M059J (cell line): ENCODE results near the gene KCTD10. TPM values are rescaled to one million over a fixed set of nuclear protein-coding genes. Genes with fewer than 3 reads are reported as not detected.
A peak's percentile ranks its signal among the peaks of the same experiment; 100 is the strongest.
"Not testable (repeated sequence)": the region's sequence is repeated elsewhere in the genome, so short reads cannot be mapped to it uniquely, and the experiment has no call there.

Source experiments
- DNase-seq: peaks from one replicate; pipeline ENCODE4 v3.0.0-alpha.2; 2012; ENCODE audit warnings: low read depth
- total RNA-seq: library from RNA; depleted of rRNA; stranded (reverse); fragments of >200 nt; shearing (Covaris generic); gene quantifications from 2 replicates; pipeline ENCODE4 v1.2.3, GENCODE V29; 2014

Gene KCTD10
- total RNA-seq, 1 experiment from 2014 or later, result 37.9 TPM

DNA sequence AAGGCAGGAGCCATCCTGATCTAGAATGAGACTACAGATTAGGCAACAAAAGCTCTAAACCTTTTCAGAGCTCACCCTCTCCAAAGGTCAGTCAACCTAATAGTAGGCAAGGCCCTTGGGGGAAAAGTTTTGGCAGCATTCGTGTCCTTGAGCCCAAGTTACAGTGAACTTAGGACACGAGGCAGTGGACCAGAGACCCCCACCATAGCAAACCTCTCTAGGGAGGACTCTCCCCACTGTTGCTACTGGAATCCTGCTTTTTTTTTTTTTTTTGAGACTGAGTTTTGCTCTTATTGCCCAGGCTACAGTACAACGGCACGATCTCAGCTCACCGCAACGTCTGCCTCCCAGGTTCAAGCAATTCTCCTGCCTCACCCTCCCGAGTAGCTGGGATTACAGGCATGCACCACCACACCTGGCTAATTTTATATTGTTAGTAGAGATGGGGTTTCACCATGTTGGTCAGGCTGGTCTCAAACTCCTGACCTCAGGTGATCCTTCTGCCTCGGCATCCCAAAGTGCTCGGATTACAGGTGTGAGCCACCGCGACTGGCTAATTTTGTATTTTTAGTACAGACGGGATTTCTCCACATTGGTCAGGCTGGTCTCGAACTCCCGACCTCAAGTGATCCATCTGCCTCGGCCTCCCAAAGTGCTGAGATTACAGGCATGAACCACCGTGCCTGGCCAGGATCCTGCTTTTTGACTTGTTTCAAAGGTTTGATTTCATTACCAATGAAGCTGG is 3.4 kb downstream of the KCTD10 start:
- DNase-seq, result not testable (repeated sequence)

DNA sequence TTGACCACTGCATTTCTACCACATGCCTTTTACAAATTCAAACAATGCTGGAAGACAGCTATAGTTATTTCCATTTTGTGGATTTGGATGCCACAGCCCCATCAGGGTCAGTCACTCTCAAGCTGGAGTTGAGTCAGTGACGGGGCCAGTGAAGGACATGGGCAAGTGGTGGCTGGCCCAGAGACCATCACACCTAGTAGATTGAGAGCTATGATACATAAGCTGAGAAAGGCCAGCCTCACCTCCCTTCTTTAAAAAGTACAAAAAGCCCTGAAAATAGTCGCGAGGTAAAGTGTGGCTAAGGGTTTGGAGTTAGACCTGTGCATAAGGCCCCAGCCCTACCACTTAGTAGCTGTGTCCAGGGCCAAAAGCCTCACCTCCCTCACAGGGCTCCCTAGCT is 4.1 kb downstream of the KCTD10 start:
- DNase-seq, result no peak

GRCh38 chr12:109469517-109469916 is 7.6 kb downstream of the KCTD10 start:
- no peak for DNase-seq

DNA sequence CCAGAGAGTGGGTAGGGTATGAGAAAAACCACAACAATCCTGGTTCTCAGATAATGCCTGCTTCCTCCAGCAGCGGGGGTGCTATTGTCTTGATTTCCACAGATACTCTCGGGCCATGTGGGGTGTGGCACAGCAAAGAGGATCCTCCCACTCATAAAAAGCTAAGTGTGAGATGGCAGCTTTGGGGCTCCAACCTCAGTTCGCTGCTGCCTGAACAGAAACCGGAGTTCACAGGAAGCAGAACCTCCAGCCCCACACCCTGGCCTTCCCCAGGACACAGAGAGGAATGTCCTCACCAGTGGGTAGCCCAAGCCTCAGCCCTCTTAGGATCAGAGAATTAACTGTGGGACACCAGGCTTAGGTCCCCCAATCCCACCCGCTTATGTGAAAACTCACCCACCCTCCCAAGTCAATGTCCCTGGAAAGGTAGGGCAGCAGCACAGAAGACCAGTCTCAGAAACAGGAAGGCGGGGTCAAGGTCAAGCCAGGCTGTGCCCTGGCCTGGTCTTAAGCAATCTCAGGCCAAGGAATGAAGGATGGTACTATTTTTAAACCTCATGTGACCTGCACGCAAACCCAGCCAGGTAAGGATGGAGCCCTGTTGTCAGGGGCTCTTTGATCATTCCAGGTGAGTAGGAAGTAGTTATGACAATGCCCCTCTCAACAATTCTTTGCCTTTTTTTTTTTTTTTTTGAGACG is 9.0 kb downstream of the KCTD10 start:
- no peak for DNase-seq

DNA sequence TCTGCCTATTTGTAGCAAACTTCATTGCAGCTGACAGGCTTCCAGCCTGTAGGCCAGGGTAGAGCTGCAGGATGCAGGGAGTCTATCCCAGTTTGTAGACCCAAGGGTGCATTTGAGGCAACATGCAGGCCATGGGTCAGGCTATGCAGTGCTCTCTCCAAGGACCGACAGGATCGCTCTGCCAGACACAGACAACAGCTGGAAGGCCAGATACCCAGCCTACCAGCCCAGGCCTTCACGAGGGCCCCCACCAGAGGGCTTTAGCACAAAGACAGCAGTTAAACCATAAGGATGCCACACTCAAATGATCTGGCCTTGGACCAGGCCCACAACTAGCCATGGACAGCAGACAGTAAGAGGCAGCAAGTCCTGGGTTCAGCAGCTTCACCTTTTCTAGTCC is 10.3 kb downstream of the KCTD10 start:
- no peak for DNase-seq

DNA sequence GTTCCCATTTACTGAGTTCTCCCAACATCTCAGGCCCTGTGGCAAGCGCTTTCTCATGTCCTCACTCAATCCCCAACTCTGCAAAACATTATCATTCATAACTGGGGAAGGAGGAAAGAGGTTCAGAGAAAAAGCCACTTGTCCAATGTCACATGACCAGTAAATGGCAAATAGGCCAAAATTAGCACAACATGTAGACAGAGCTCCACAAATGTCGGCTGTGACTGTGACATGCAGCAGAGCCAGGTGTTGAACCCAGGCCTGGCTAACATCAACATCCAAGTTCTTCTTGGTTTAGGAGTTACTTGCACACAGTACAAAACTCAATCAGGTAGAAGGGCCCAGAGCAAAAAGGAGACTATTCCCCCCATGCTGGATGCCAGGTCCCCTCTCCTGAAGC is 10.8 kb downstream of the KCTD10 start:
- DNase-seq, result no peak

- DNase-seq, result peak; percentile 53
Observed at GRCh38 chr12:109464642-109465351, 12.3 kb downstream of the KCTD10 start.

DNA sequence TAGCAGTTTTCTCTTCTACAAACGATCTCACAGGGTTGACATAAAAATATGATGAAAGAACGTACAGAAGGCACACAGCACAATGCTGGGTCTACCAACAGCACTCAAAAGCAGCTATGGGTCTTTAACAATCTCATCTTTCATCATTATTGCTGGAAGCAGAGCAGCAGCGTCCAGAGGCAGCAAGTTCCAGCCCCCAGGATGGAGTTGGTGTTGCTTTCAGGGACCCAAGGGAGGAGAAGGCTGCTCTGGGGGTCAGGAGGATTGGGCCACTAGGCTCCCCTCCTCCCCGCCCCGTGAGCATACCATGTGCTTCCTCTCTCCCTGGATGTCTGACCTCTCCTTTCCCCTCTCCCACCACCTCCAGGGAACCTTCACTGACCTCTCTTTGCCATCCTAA is 13.3 kb downstream of the KCTD10 start:
- DNase-seq, result peak; percentile 23

DNA sequence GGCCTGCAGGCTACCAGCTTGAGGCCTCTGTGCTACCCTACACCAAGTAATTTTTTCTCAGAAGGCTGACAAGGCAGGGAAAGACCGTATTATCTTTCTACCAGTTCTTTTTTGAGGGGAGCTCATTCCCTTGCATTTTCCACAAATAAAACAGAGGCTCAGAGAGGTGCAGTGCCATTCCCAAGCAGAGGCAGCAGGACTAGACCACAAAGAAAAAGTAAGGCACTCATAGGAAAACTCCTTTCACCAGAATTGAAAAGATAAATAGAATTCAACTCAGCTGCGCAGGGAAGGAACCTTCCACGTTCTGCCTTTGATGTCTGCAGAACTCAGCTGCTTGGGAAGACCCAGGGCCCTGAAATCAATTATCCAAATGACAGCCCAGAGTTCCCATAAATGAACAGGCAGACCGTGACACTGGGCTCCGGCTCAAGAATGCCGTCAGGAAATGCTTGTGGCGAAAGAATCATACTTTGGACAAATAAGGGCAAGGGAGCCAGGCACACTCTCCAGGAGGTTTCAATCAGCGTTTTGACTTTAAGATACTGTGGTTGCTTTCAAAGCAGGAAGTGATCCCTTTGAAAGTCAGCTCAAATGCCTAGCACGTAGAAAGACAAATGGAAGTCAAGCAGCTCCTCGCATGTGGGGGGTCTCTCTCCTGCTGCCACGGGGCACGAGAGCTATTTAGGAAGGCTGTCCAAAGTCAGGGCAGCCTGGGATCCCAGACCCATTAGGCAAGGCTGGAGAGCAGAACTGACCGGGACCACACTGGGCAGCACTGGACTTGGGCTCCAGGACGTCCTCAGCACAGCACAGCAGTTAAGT is 14.0 kb downstream of the KCTD10 start:
- DNase-seq, result peak; percentile 98

- peak; percentile 93 for DNase-seq
Observed at GRCh38 chr12:109461846-109462756, 15.0 kb downstream of the KCTD10 start.

DNA sequence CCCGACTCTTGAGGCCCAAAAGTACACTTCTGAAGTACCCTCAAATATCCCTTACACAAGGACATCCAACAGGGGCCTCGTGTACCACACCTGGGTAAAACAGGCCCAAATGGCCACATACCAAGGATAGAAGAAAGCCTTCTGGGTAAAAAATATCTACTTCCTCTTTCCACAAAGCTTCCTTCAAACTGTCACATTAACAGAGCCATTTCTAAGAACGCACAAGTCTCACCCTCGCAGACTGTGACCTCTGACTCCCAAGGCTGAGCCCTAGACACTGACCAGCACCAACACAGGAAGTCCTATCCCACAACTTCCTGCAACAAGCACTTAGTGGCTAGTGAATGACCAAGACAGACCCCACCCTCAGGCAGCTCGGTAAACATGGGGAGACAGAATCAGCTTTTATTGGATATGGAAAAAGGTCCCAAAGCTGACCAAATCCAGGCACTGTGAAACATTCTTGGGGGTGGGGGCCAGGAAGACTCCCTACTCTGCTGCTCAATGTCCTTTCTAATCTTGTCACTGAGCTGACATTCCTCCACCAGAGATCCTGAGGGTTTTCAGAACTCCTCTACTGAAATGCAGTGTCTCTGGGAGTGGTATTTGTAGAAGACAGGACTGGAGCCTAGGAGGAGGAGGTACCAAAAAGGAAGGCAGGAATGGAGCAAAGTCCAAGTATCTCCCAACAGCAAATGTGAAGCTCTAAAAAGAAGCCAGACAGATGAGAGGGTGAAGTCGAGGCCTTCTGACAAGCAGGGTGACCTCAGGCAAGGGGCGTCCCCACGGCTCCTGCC is 15.9 kb downstream of the KCTD10 start:
- DNase-seq, result peak; percentile 90

DNA sequence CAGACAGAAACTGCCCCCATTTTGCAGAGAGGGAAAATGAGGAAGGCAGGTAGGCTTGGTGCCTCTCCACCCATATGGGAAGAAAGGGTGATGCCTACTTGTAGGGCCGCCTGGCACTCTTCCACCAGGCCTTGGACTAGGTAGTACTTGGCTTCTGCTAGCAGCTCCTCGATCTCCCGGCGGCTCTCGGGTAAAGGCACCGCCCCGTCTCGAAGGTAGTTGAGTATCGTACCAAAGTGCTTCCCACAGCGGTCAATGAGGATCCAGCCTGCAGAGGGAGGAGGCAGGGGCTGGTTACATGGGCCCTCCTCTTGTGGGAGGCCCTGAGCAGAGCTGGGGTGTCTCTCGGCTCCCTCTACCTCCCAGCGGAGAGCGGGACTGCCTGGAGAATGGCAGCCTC is 16.6 kb downstream of the KCTD10 start:
- no peak for DNase-seq

DNA sequence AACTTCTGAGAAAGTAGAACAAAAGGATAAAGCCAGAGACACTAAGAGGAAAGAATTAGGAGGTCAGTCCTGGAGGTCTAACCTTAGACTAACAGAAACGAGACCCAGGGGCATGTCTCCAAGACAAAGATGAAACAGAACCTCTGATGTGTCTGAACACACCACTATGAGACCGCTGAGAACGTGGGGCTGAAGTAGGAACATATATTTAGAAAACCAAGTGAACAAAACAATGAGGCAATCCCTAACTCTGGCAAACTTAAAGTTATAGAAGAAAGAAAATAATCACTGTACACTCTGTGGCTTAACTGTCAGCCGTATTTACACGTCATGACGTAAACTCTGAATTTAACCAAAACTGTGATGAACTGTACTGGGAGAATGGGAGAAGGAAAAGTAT is 17.9 kb downstream of the KCTD10 start:
- no peak for DNase-seq

- DNase-seq, result peak; percentile 25
Observed at GRCh38 chr12:109458771-109459208, 18.3 kb downstream of the KCTD10 start.

DNA sequence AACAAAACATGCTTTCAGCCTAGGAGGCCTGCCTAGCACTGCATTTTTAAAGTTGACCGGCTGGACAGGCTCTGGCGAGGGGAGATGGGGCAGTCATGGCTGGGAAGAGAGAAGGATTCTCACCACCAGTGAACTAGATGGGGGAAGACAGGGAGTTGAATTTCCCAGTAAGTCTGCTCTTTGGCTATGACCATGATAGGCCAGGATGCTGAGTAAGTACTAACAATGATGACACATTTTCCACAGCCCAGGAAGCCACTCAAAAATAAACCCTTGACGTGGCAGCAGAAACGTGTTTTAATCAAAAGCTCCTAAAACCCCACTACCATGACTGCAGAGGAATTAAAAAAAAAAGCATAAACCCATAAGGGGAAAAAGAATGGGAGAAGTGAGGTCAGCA is 19.0 kb downstream of the KCTD10 start:
- DNase-seq, result peak; percentile 50

DNA sequence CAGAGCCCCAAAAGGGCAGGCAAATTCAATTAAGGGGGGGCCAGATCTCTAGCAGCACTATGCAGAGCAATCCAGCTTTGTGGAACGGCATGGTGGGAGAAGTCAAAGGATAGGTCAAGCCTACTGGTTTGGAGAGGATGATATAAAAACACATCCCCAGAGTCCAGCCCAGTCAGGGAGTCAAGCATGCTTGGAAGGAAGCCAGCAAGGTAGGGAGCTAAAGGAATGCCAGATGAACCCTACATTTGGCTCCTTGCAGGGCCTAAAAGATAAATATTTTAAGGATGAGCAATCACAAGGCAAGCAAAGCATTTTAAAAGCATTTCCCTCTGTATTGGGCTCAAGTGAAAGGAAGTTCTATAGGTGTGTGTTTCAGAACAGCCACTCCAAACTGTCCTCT is 21.4 kb downstream of the KCTD10 start:
- peak; percentile 54 for DNase-seq

DNA sequence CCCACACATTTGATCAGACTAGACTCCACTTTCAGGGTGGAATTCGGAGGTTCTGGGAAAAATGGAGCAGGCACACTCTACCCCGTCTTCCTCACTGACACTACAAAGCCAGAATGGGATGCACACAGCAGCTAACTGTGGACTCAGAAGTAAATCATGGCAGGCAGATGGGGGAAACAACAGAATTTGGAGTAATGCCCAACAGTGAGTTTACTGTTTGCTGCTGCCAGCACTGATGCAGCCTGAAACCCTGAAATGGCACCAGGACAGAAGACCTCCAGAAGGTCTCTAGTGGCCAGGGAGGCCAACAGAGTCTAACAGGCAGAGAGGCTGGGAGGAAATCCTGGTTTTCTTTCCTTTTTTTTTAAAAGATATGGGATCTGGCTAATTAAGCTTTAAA is 24.6 kb downstream of the KCTD10 start:
- no peak for DNase-seq

DNA sequence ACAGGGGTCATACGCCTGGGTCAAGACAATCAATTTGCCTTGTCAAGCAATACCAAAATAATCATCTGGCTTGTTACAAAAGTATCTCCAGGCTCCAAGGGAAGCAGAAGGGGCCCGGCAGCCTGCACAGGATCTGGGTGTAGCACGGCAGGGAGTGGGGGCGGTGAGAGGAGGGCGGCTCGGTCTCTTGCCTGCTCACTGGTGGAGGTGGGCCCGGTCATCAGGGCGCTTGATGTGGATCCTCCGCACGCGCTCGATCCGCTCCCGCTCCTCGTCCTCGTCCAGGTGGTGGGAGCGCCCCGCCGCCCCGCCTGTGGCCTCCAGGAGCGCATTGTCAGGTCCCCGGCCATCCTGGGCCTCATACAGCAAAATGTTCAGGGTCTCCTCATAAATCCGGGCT is 25.7 kb downstream of the KCTD10 start:
- DNase-seq, result no peak

- DNase-seq, result no peak
Observed at GRCh38 chr12:109450980-109451379, 26.1 kb downstream of the KCTD10 start.
